ENCODE measurements around the gene ADAM10.

ADAM10 gene

GRCh38 chr15:58726867-58727266 is 22.6 kb downstream of the ADAM10 start:
- DNase-seq (ENCODE audit: low read depth in 2 of 3, low spot score in 2 of 3), result no peak

GRCh38 chr15:58724466-58724865 is 25.0 kb downstream of the ADAM10 start:
- no peak for DNase-seq (ENCODE audit: low read depth in 2 of 3, low spot score in 2 of 3)

GRCh38 chr15:58717357-58717756 is 32.1 kb downstream of the ADAM10 start:
- DNase-seq (ENCODE audit: low read depth in 2 of 3, low spot score in 2 of 3), result no peak

- DNase-seq (ENCODE audit: low read depth in 2 of 3, low spot score in 2 of 3), result no peak
Measured at GRCh38 chr15:58716027-58716426, 33.5 kb downstream of the ADAM10 start.

GRCh38 chr15:58715266-58715917 is 34.1 kb downstream of the ADAM10 start:
- DNase-seq (ENCODE audit: low read depth in 2 of 3, low spot score in 2 of 3), result no peak

GRCh38 chr15:58710701-58711100 is 38.8 kb downstream of the ADAM10 start:
- DNase-seq (ENCODE audit: low read depth in 2 of 3, low spot score in 2 of 3), result no peak

- DNase-seq (ENCODE audit: low read depth in 2 of 3, low spot score in 2 of 3), result no peak
Measured at GRCh38 chr15:58707397-58707796, 42.1 kb downstream of the ADAM10 start.

GRCh38 chr15:58705105-58705504 is 44.4 kb downstream of the ADAM10 start:
- DNase-seq (ENCODE audit: low read depth in 2 of 3, low spot score in 2 of 3), result no peak

GRCh38 chr15:58704155-58704865 is 45.2 kb downstream of the ADAM10 start:
- DNase-seq (ENCODE audit: low read depth in 2 of 3, low spot score in 2 of 3), result no peak

GRCh38 chr15:58703610-58704009 is 45.9 kb downstream of the ADAM10 start:
- no peak for DNase-seq (ENCODE audit: low read depth in 2 of 3, low spot score in 2 of 3)

GRCh38 chr15:58702233-58702632 is 47.3 kb downstream of the ADAM10 start:
- no peak for DNase-seq (ENCODE audit: low read depth in 2 of 3, low spot score in 2 of 3)

- no peak for DNase-seq (ENCODE audit: low read depth in 2 of 3, low spot score in 2 of 3)
Measured at GRCh38 chr15:58701376-58701775, 48.1 kb downstream of the ADAM10 start.

GRCh38 chr15:58699769-58700168 is 49.7 kb downstream of the ADAM10 start:
- no peak for DNase-seq (ENCODE audit: low read depth in 2 of 3, low spot score in 2 of 3)

- DNase-seq (ENCODE audit: low read depth in 2 of 3, low spot score in 2 of 3), result no peak
Measured at GRCh38 chr15:58698887-58699641, 50.4 kb downstream of the ADAM10 start.

- no peak for DNase-seq (ENCODE audit: low read depth in 2 of 3, low spot score in 2 of 3)
Measured at GRCh38 chr15:58697220-58697619, 52.3 kb downstream of the ADAM10 start.

GRCh38 chr15:58696738-58697137 is 52.8 kb downstream of the ADAM10 start:
- no peak for DNase-seq (ENCODE audit: low read depth in 2 of 3, low spot score in 2 of 3)

- DNase-seq (ENCODE audit: low read depth in 2 of 3, low spot score in 2 of 3), result no peak
Measured at GRCh38 chr15:58694641-58695398, 54.7 kb downstream of the ADAM10 start.

- no peak for DNase-seq (ENCODE audit: low read depth in 2 of 3, low spot score in 2 of 3)
Measured at GRCh38 chr15:58690703-58691102, 58.8 kb downstream of the ADAM10 start.

GRCh38 chr15:58689646-58690045 is 59.9 kb downstream of the ADAM10 start:
- no peak for DNase-seq (ENCODE audit: low read depth in 2 of 3, low spot score in 2 of 3)

- DNase-seq (ENCODE audit: low read depth in 2 of 3, low spot score in 2 of 3), result no peak
Measured at GRCh38 chr15:58686286-58686685, 63.2 kb downstream of the ADAM10 start.

GRCh38 chr15:58684751-58685150 is 64.8 kb downstream of the ADAM10 start:
- no peak for DNase-seq (ENCODE audit: low read depth in 2 of 3, low spot score in 2 of 3)
